Heart left ventricle (tissue), 13 donors: ENCODE data around the gene SLC30A7.

ENCODE experiments used
- CTCF ChIP-seq, 12 donors: fragments of 200-600 bp; sonication (generic) in 4 of 12; IDR thresholded peaks; one replicate each; pipeline versions ENCODE4 v1.5.0 to v1.8.0; 2018 to 2022; ENCODE audit warnings: antibody characterized with exemption in 12 of 12, mild to moderate bottlenecking in 5 of 12
- POLR2A ChIP-seq, 2 donors: fragments of 450-650 bp; IDR thresholded peaks; one replicate each; pipeline ENCODE4 v1.6.1; 2017; ENCODE audit warnings: antibody characterized with exemption in 2 of 2, mild to moderate bottlenecking in 2 of 2, moderate library complexity in 2 of 2
- donor health status: ischemic (EF 13 %, LVEDD 7.1; RV severe dilation, severe dysfunction).
- donor health status: DM: no; HTN: yes; CAD: no.
- donor health status: DM: no; HTN: no; CAD: no.
- donor health status: ischemic (EF 25% LVEDD 6.9; RV normal size, moderate dysfunction).
- donor health status: ischemic (EF 25% LVEDD 5.7; RV mildly dilated, moderate dysfunction).
- donor health status: ischemic (EF 35%, LVEDD 5.7; RV mildly dilated, moderate dysfunction).
- donor health status: nonischemic (EF 11% LVEDD 7.7; RV severe dilation, severe dysfunction).
- donor health status: DM: yes; HTN: yes; CAD: no.
- donor health status: PGD.
- donor health status: ischemic (EF 29% LVEDD 5.4; RV normal size, mild dysfunction).
- donor health status: nonischemic (EF 23%, LVEDD 6.1; RV moderate dilation, normal function).

DNA sequence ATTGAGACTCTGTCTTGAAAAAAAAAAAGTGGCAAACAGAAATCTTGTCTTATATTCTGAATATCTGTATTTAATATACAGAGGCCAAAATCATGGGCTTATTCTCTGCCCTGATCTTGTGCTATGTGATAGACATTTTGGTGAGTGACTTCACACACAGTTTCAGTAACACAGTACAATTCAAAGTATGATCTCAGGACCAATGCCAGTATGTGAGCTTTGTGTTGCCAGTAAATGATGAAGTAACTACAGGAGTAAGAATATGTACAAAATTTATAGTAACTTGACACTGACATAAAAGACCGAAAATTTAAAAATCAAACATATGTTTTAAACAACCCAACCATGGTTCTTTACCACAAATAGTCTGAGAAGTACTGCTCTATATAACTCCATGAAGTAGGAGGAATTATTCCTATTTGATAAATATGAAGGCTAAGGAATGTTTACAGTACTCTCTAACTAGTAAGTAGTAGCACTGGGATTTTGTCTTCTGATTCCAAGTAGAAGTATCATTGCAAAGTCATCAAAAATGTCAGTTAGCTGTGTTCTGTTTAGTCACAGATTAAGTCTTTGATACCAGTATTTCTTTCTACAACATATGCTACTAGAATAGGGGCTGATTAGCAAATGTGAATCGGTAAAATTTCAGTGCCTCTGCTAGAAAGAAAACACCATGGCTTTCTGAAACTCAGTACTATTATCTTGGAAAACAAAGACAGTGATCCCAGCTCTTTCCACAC is 104.4 kb downstream of the SLC30A7 start:
- TF ChIP-seq CTCF (IDR thresholded peaks at IDR 0.05) (no peak), POLR2A (IDR thresholded peaks at IDR 0.05) (no peak)
